ENCODE measurements around the gene ICAM5. TPM values are rescaled to one million over a fixed set of nuclear protein-coding genes. Genes with fewer than 3 reads are reported as not detected.

Gene ICAM5
- total RNA-seq, 1 experiment from 2014 or later, result 1.6 TPM

- no peak overlapping the region for H3K56ac ChIP-seq (ENCODE audit: insufficient read length, low read depth, low read length)
- H3K4me3 Mint-ChIP-seq, result no peak overlapping the region
- no peaks in the 10 kb centered on the region for H3K27me3 ChIP-seq (ENCODE audit: insufficient read depth, low read length)
These were observed 28.2 kb downstream of the ICAM5 start for GRCh38 chr19:10317857-10318462.

More at GRCh38 chr19:10317857-10318462, 28.2 kb downstream of the ICAM5 start:
- Histone ChIP-seq H3K27ac (ENCODE audit: insufficient read length, low read depth, low read length) (no peak overlapping the region), H3K18ac (ENCODE audit: insufficient read length, low read depth, low read length) (no peak overlapping the region), H3K9ac (ENCODE audit: extremely low read depth, insufficient read length, low read length) (no peak overlapping the region), H3K14ac (ENCODE audit: insufficient read depth, low read length) (no peak overlapping the region), H2BK120ac (ENCODE audit: low read depth, low read length, poor library complexity, severe bottlenecking) (no peak overlapping the region), H3K79me2 (ENCODE audit: insufficient read depth, low read length) (no peaks in the 10 kb centered on the region), H3K79me1 (ENCODE audit: insufficient read depth, low read depth, low read length, poor library complexity, severe bottlenecking) (no peaks in the 10 kb centered on the region), H4K20me1 (ENCODE audit: control insufficient read depth, insufficient read depth, insufficient read length) (no peaks in the 10 kb centered on the region), H3K4me2 (ENCODE audit: insufficient read depth, insufficient read length, low read length) (no peak overlapping the region), H2AK5ac (ENCODE audit: insufficient read length, low read length) (no peak overlapping the region), H3K23ac (ENCODE audit: insufficient read length, low read depth, low read length) (no peak overlapping the region), H3T11ph (ENCODE audit: low read length) (no peak overlapping the region), H2BK12ac (ENCODE audit: insufficient read length, low read depth, low read length) (no peak overlapping the region), H4K5ac (ENCODE audit: insufficient read length, low read depth, low read length) (no peak overlapping the region), H2BK20ac (ENCODE audit: low read depth, low read length, poor library complexity, severe bottlenecking) (no peak overlapping the region), H3K4me1 (ENCODE audit: insufficient read depth, low read length) (no peaks in the 10 kb centered on the region), H3K23me2 (ENCODE audit: insufficient read length, low read depth, low read length, poor library complexity, severe bottlenecking) (peaks cover 3% of the 10 kb centered on the region), H3K9me3 (ENCODE audit: control insufficient read depth, low read depth, low read length) (no peaks in the 10 kb centered on the region), H2AFZ (ENCODE audit: low read length) (no peak overlapping the region), H4K8ac (replicated peaks; ENCODE audit: insufficient read length, low read depth, low read length) (no peak overlapping the region), H4K91ac (ENCODE audit: insufficient read length, low read depth, low read length) (no peak overlapping the region), H2BK15ac (ENCODE audit: low read depth, low read length) (no peak overlapping the region), H2BK5ac (ENCODE audit: insufficient read length, low read length) (no peak overlapping the region), H3K4ac (ENCODE audit: low read depth, low read length) (no peak overlapping the region)
- WGBS (ENCODE audit: extremely low coverage, insufficient read length, low lambda C conversion rate), result no CpG with 5 or more reads among the region's 15 CpGs
- peaks cover 11 to 14% of the 10 kb centered on the region in 2 experiments for H3K4me1 Mint-ChIP-seq
- DNase-seq, result no peak
- peaks cover 19 to 55% (median 34%) of the 10 kb centered on the region in 3 experiments for H3K36me3 Mint-ChIP-seq (ENCODE audit: insufficient read depth in 1 of 3, low read depth in 3 of 3)
- H3K27ac Mint-ChIP-seq, result no peak overlapping the region
- TF ChIP-seq, protein P1, sequence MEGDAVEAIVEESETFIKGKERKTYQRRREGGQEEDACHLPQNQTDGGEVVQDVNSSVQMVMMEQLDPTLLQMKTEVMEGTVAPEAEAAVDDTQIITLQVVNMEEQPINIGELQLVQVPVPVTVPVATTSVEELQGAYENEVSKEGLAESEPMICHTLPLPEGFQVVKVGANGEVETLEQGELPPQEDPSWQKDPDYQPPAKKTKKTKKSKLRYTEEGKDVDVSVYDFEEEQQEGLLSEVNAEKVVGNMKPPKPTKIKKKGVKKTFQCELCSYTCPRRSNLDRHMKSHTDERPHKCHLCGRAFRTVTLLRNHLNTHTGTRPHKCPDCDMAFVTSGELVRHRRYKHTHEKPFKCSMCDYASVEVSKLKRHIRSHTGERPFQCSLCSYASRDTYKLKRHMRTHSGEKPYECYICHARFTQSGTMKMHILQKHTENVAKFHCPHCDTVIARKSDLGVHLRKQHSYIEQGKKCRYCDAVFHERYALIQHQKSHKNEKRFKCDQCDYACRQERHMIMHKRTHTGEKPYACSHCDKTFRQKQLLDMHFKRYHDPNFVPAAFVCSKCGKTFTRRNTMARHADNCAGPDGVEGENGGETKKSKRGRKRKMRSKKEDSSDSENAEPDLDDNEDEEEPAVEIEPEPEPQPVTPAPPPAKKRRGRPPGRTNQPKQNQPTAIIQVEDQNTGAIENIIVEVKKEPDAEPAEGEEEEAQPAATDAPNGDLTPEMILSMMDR (conservative IDR thresholded peaks at IDR 0.05), result no peak
- H3K9me3 Mint-ChIP-seq, result no peaks in the 10 kb centered on the region; a peak in 1 of 5 replicates
- H3K27me3 Mint-ChIP-seq (ENCODE audit: low read depth), result peaks cover 2% of the 10 kb centered on the region
